WTC11 (cell line): Measurements from ENCODE around the gene MAN2B2. TPM values are rescaled to one million over a fixed set of nuclear protein-coding genes. Genes with fewer than 3 reads are reported as not detected.

Source experiments
- ATAC-seq: fragments of 200-7000 bp; cut with Tn5 transposase; 2 replicates; pipeline ENCODE4 v1.10.0; 2021; ENCODE audit warnings: mild to moderate bottlenecking, moderate library complexity
- CTCF ChIA-PET: fragments of 300-600 bp; sonication (Branson Sonifier 250); formaldehyde crosslinking; loops from one replicate; lab custom pipeline; 2021; ENCODE audit warnings: antibody characterized with exemption; lab: Charles Lee
- POLR2A ChIA-PET: fragments of 350-600 bp; sonication (Branson Sonifier 250); formaldehyde crosslinking; loops from one replicate; lab custom pipeline; 2021; ENCODE audit warnings: antibody characterized with exemption; lab: Charles Lee
- DNase-seq: peaks from one replicate; pipeline ENCODE4 v3.0.0; 2021; ENCODE audit warnings: low spot score
- H3K27ac Mint-ChIP-seq: 2 replicates; pipeline ENCODE4 v1.8.0; 2021; ENCODE audit warnings: mixed read lengths
- H3K27me3 Mint-ChIP-seq: 2 replicates; pipeline ENCODE4 v1.8.0; 2021; ENCODE audit warnings: low read depth, mild to moderate bottlenecking, moderate library complexity, mixed read lengths
- H3K36me3 Mint-ChIP-seq: 2 replicates; pipeline ENCODE4 v1.8.0; 2021; ENCODE audit warnings: mixed read lengths
- H3K4me1 Mint-ChIP-seq: 2 replicates; pipeline ENCODE4 v1.8.0; 2022; ENCODE audit warnings: mixed read lengths
- H3K4me3 Mint-ChIP-seq: 2 replicates; pipeline ENCODE4 v1.8.0; 2021; ENCODE audit warnings: mild to moderate bottlenecking, moderate library complexity, mixed read lengths
- H3K9me3 Mint-ChIP-seq: 2 replicates; pipeline ENCODE4 v1.8.0; 2021; ENCODE audit warnings: mixed read lengths
- CREM ChIP-seq: sonication (generic); formaldehyde crosslinking; IDR thresholded peaks from 2 replicates; pipeline ENCODE4 v1.8.1; 2022; ENCODE audit warnings: mild to moderate bottlenecking, missing genetic modification reagents, moderate library complexity
- ELF4 ChIP-seq: sonication (generic); formaldehyde crosslinking; IDR thresholded peaks from 2 replicates; pipeline ENCODE4 v1.8.1; 2022; ENCODE audit warnings: low read depth, mild to moderate bottlenecking, moderate library complexity, missing genetic modification reagents
- ERG ChIP-seq: fragments of 250-450 bp; sonication (Bioruptor Pico); IDR thresholded peaks from 2 replicates; pipeline ENCODE4 v1.8.0; 2021; ENCODE audit warnings: mild to moderate bottlenecking
- ESRRA ChIP-seq: sonication (generic); formaldehyde crosslinking; IDR thresholded peaks from 2 replicates; pipeline ENCODE4 v1.8.1; 2022; ENCODE audit warnings: mild to moderate bottlenecking, missing genetic modification reagents, borderline replicate concordance
- ETV6 ChIP-seq: sonication (generic); formaldehyde crosslinking; IDR thresholded peaks from 2 replicates; pipeline ENCODE4 v1.8.1; 2022; ENCODE audit warnings: mild to moderate bottlenecking, missing genetic modification reagents
- FOXJ3 ChIP-seq: sonication (generic); formaldehyde crosslinking; IDR thresholded peaks from 2 replicates; pipeline ENCODE4 v1.9.0; 2021; ENCODE audit warnings: missing genetic modification reagents, mild to moderate bottlenecking, borderline replicate concordance
- GTF2I ChIP-seq: fragments of 250-450 bp; sonication (Bioruptor Pico); conservative IDR thresholded peaks from 2 replicates; pipeline ENCODE4 v1.4.0; 2021; ENCODE audit warnings: mild to moderate bottlenecking
- IRF2 ChIP-seq: sonication (generic); formaldehyde crosslinking; IDR thresholded peaks from 2 replicates; pipeline ENCODE4 v1.8.0; 2022; ENCODE audit warnings: low read depth, missing genetic modification reagents, borderline replicate concordance
- MYBL2 ChIP-seq: sonication (generic); formaldehyde crosslinking; IDR thresholded peaks from 2 replicates; pipeline ENCODE4 v1.8.1; 2023; ENCODE audit warnings: mild to moderate bottlenecking, moderate library complexity, missing genetic modification reagents
- NFYB ChIP-seq: sonication (generic); formaldehyde crosslinking; conservative IDR thresholded peaks from 2 replicates; pipeline ENCODE4 v1.8.0; 2022; ENCODE audit warnings: low read depth, missing genetic modification reagents
- NR3C1 ChIP-seq: sonication (generic); formaldehyde crosslinking; conservative IDR thresholded peaks from 2 replicates; pipeline ENCODE4 v1.8.1; 2023; ENCODE audit warnings: low read depth, mild to moderate bottlenecking, missing genetic modification reagents
- OVOL2 ChIP-seq: fragments of 250-450 bp; sonication (Bioruptor Pico); IDR thresholded peaks from 2 replicates; pipeline ENCODE4 v1.9.0; 2021; ENCODE audit warnings: mild to moderate bottlenecking, borderline replicate concordance
- PRRX2 ChIP-seq: fragments of 250-450 bp; sonication (Bioruptor Pico); IDR thresholded peaks from 2 replicates; pipeline ENCODE4 v1.8.0; 2021; ENCODE audit warnings: mild to moderate bottlenecking
- RELA ChIP-seq: sonication (generic); formaldehyde crosslinking; IDR thresholded peaks from 2 replicates; pipeline ENCODE4 v1.8.1; 2022; ENCODE audit warnings: missing genetic modification reagents, mild to moderate bottlenecking, borderline replicate concordance
- SOX15 ChIP-seq: fragments of 250-450 bp; sonication (Bioruptor Pico); IDR thresholded peaks from 2 replicates; pipeline ENCODE4 v1.9.0; 2021; ENCODE audit warnings: mild to moderate bottlenecking
- ZNF121 ChIP-seq: sonication (generic); formaldehyde crosslinking; IDR thresholded peaks from 2 replicates; pipeline ENCODE4 v1.8.0; 2023; ENCODE audit warnings: missing genetic modification reagents
- ZNF281 ChIP-seq: sonication (generic); formaldehyde crosslinking; IDR thresholded peaks from 2 replicates; pipeline ENCODE4 v1.8.0; 2023; ENCODE audit warnings: mild to moderate bottlenecking, missing genetic modification reagents
- ZNF317 ChIP-seq: sonication (generic); formaldehyde crosslinking; IDR thresholded peaks from 2 replicates; pipeline ENCODE4 v1.8.1; 2023; ENCODE audit warnings: low read depth, mild to moderate bottlenecking, moderate library complexity, missing genetic modification reagents, borderline replicate concordance
- ZSCAN18 ChIP-seq: fragments of 250-450 bp; sonication (Bioruptor Pico); IDR thresholded peaks from 2 replicates; pipeline ENCODE4 v2.1.2; 2022; ENCODE audit warnings: mild to moderate bottlenecking, moderate library complexity
- total RNA-seq: library from RNA; stranded (reverse); gene quantifications from 3 replicates; pipeline ENCODE4 v1.2.3, GENCODE V29; 2021
- TF ChIP-seq, protein P1 (sequence below): sonication (generic); formaldehyde crosslinking; IDR thresholded peaks from 2 replicates; pipeline ENCODE4 v1.8.1; 2023; ENCODE audit warnings: mild to moderate bottlenecking, moderate library complexity, missing genetic modification reagents
- TF ChIP-seq, protein P2 (sequence below): sonication (generic); formaldehyde crosslinking; IDR thresholded peaks from 2 replicates; pipeline ENCODE4 v1.8.1; 2022; ENCODE audit warnings: missing genetic modification reagents, borderline replicate concordance
- TF ChIP-seq, protein P3 (sequence below): sonication (generic); formaldehyde crosslinking; conservative IDR thresholded peaks from 2 replicates; pipeline ENCODE4 v1.8.1; 2022; ENCODE audit warnings: mild to moderate bottlenecking, missing genetic modification reagents

MAN2B2 gene
- total RNA-seq, 1 experiment from 2014 or later = 6.3 TPM

- TF ChIP-seq FOXJ3 (CRISPR knock-in tag) = no peak
- no peak for TF ChIP-seq ZNF317
- TF ChIP-seq, protein P1, sequence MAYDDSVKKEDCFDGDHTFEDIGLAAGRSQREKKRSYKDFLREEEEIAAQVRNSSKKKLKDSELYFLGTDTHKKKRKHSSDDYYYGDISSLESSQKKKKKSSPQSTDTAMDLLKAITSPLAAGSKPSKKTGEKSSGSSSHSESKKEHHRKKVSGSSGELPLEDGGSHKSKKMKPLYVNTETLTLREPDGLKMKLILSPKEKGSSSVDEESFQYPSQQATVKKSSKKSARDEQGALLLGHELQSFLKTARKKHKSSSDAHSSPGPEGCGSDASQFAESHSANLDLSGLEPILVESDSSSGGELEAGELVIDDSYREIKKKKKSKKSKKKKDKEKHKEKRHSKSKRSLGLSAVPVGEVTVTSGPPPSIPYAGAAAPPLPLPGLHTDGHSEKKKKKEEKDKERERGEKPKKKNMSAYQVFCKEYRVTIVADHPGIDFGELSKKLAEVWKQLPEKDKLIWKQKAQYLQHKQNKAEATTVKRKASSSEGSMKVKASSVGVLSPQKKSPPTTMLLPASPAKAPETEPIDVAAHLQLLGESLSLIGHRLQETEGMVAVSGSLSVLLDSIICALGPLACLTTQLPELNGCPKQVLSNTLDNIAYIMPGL = no peak
- TF ChIP-seq PRRX2 (CRISPR knock-in tag) = no peak
- no peak for TF ChIP-seq SOX15 (CRISPR knock-in tag)
- no peak for TF ChIP-seq ZNF121 (CRISPR knock-in tag)
- no peak for TF ChIP-seq OVOL2 (CRISPR knock-in tag)
- no peak for TF ChIP-seq RELA (CRISPR knock-in tag)
Measured at GRCh38 chr4:6621556-6621927, 46.6 kb downstream of the MAN2B2 start (continued).

- CTCF ChIA-PET = no interaction called here
- no peak for DNase-seq
- Mint-ChIP-seq H3K27ac (no peak overlapping the region), H3K4me3 (no peak overlapping the region), H3K4me1 (peaks cover 10% of the 10 kb centered on the region; the same call in 1 of the 2 replicates), H3K27me3 (no peaks in the 10 kb centered on the region), H3K9me3 (no peaks in the 10 kb centered on the region), H3K36me3 (no peaks in the 10 kb centered on the region; the same call in 1 of the 2 replicates)
- POLR2A ChIA-PET = interaction anchor here (1.0 kb wide), 1 partner anchor 9 kb away, joined by 4 read pairs; no protein-coding TSS in a partner anchor
- TF ChIP-seq ESRRA (CRISPR knock-in tag) (no peak), IRF2 (CRISPR knock-in tag) (no peak), ZNF317 (no peak), ELF4 (CRISPR knock-in tag) (no peak), ETV6 (CRISPR knock-in tag) (no peak)
- TF ChIP-seq, protein P1 = no peak
- no peak for ATAC-seq
Measured at GRCh38 chr4:6622744-6623143, 47.8 kb downstream of the MAN2B2 start.

GRCh38 chr4:6625256-6625655, 50.3 kb downstream of the MAN2B2 start:
- Mint-ChIP-seq H3K4me3 (no peak overlapping the region), H3K36me3 (no peaks in the 10 kb centered on the region), H3K4me1 (peaks cover 10% of the 10 kb centered on the region; the same call in 1 of the 2 replicates), H3K27me3 (no peaks in the 10 kb centered on the region), H3K27ac (no peak overlapping the region), H3K9me3 (no peaks in the 10 kb centered on the region)
- DNase-seq (no peak), ATAC-seq (no peak)
- POLR2A ChIA-PET = no interaction called here
- CTCF ChIA-PET = interaction anchor here (1.0 to 2.1 kb wide), 2 partner anchors 9 to 39 kb away, joined by 5 read pairs; no protein-coding TSS in a partner anchor
- no peak for TF ChIP-seq NFYB (CRISPR knock-in tag)
- no peak for TF ChIP-seq NR3C1 (CRISPR knock-in tag)
- TF ChIP-seq, protein P2, sequence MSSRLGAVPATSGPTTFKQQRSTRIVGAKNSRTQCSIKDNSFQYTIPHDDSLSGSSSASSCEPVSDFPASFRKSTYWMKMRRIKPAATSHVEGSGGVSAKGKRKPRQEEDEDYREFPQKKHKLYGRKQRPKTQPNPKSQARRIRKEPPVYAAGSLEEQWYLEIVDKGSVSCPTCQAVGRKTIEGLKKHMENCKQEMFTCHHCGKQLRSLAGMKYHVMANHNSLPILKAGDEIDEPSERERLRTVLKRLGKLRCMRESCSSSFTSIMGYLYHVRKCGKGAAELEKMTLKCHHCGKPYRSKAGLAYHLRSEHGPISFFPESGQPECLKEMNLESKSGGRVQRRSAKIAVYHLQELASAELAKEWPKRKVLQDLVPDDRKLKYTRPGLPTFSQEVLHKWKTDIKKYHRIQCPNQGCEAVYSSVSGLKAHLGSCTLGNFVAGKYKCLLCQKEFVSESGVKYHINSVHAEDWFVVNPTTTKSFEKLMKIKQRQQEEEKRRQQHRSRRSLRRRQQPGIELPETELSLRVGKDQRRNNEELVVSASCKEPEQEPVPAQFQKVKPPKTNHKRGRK = no peak
- TF ChIP-seq CREM (CRISPR knock-in tag) = no peak
- no peak for TF ChIP-seq ZNF281 (CRISPR knock-in tag)
- TF ChIP-seq ERG = no peak
- TF ChIP-seq, protein P3, sequence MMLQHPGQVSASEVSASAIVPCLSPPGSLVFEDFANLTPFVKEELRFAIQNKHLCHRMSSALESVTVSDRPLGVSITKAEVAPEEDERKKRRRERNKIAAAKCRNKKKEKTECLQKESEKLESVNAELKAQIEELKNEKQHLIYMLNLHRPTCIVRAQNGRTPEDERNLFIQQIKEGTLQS (CRISPR knock-in tag) = no peak
- no peak for TF ChIP-seq GTF2I (CRISPR knock-in tag)
- no peak for TF ChIP-seq MYBL2
- no peak for TF ChIP-seq ZSCAN18 (CRISPR knock-in tag)
- TF ChIP-seq ETV6 (CRISPR knock-in tag) = no peak
